Measurements from ENCODE around the gene KDM2B.

KDM2B gene

DNA sequence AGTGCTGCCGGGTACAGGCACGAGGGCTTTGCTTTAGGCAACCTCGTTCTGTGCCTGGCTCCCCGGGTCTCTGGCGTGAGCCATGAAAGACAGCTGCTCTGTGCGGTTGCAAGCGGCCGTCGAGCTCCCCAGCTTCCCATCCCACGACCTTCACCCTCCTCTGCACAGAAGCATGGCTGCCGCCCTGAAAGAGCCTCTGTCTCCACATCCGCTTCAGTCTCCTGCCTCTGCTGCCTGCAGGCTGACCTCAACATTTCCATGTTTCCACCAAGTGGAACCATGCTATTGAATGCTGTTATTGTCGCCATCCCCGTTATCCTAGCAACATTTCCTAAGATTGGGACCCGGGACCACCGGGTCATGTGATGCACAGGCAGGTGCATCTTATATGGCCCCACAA is 57.1 kb downstream of the KDM2B start:
- no peak overlapping the region for H3K27ac ChIP-seq
- no peak overlapping the region for H3K4me2 ChIP-seq (ENCODE audit: low read length)
- no peaks in the 10 kb centered on the region for H3K9me3 ChIP-seq (ENCODE audit: control insufficient read depth, low read length)
- H3K79me2 ChIP-seq = peaks cover 42% of the 10 kb centered on the region
- H3K36me3 ChIP-seq (ENCODE audit: control insufficient read depth, insufficient read depth, low read length) = no peaks in the 10 kb centered on the region
- H2AFZ ChIP-seq = no peak overlapping the region
- no peak overlapping the region for H3K4me3 ChIP-seq (ENCODE audit: low read depth, low read length)
- H3K9ac ChIP-seq = no peak overlapping the region
- no peaks in the 10 kb centered on the region for H3K4me1 ChIP-seq
- TF ChIP-seq, protein P1, sequence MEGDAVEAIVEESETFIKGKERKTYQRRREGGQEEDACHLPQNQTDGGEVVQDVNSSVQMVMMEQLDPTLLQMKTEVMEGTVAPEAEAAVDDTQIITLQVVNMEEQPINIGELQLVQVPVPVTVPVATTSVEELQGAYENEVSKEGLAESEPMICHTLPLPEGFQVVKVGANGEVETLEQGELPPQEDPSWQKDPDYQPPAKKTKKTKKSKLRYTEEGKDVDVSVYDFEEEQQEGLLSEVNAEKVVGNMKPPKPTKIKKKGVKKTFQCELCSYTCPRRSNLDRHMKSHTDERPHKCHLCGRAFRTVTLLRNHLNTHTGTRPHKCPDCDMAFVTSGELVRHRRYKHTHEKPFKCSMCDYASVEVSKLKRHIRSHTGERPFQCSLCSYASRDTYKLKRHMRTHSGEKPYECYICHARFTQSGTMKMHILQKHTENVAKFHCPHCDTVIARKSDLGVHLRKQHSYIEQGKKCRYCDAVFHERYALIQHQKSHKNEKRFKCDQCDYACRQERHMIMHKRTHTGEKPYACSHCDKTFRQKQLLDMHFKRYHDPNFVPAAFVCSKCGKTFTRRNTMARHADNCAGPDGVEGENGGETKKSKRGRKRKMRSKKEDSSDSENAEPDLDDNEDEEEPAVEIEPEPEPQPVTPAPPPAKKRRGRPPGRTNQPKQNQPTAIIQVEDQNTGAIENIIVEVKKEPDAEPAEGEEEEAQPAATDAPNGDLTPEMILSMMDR (IDR thresholded peaks at IDR 0.05) = no peak
- no peaks in the 10 kb centered on the region for H3K27me3 ChIP-seq (ENCODE audit: control insufficient read depth, insufficient read depth, low read length)

- no peak overlapping the region for H3K27ac ChIP-seq
- H3K9ac ChIP-seq = no peak overlapping the region
- TF ChIP-seq, protein P1 (IDR thresholded peaks at IDR 0.05) = no peak
- no peak overlapping the region for H3K4me2 ChIP-seq (ENCODE audit: low read length)
- no peaks in the 10 kb centered on the region for H3K36me3 ChIP-seq (ENCODE audit: control insufficient read depth, insufficient read depth, low read length)
- no peak overlapping the region for H2AFZ ChIP-seq
- H3K9me3 ChIP-seq (ENCODE audit: control insufficient read depth, low read length) = no peaks in the 10 kb centered on the region
- no peaks in the 10 kb centered on the region for H3K27me3 ChIP-seq (ENCODE audit: control insufficient read depth, insufficient read depth, low read length)
- H3K4me1 ChIP-seq = no peaks in the 10 kb centered on the region
- peaks cover 40% of the 10 kb centered on the region for H3K79me2 ChIP-seq
- no peak overlapping the region for H3K4me3 ChIP-seq (ENCODE audit: low read depth, low read length)
Measured at GRCh38 chr12:121522971-121523370, 57.9 kb downstream of the KDM2B start.

GRCh38 chr12:121520586-121521086 is 60.2 kb downstream of the KDM2B start:
- no peaks in the 10 kb centered on the region for H3K4me1 ChIP-seq
- H3K9ac ChIP-seq = no peak overlapping the region
- H3K79me2 ChIP-seq = peaks cover 35% of the 10 kb centered on the region
- no peaks in the 10 kb centered on the region for H3K36me3 ChIP-seq (ENCODE audit: control insufficient read depth, insufficient read depth, low read length)
- H2AFZ ChIP-seq = no peak overlapping the region
- no peak overlapping the region for H3K27ac ChIP-seq
- H3K27me3 ChIP-seq (ENCODE audit: control insufficient read depth, insufficient read depth, low read length) = no peaks in the 10 kb centered on the region
- no peak overlapping the region for H3K4me2 ChIP-seq (ENCODE audit: low read length)
- H3K9me3 ChIP-seq (ENCODE audit: control insufficient read depth, low read length) = no peaks in the 10 kb centered on the region
- TF ChIP-seq, protein P1 (IDR thresholded peaks at IDR 0.05) = no peak
- no peak overlapping the region for H3K4me3 ChIP-seq (ENCODE audit: low read depth, low read length)

- Histone ChIP-seq H3K9ac (no peak overlapping the region), H3K27ac (no peak overlapping the region), H3K36me3 (ENCODE audit: control insufficient read depth, insufficient read depth, low read length) (no peaks in the 10 kb centered on the region), H3K79me2 (peaks cover 30% of the 10 kb centered on the region), H3K27me3 (ENCODE audit: control insufficient read depth, insufficient read depth, low read length) (no peaks in the 10 kb centered on the region), H3K9me3 (ENCODE audit: control insufficient read depth, low read length) (no peaks in the 10 kb centered on the region), H3K4me3 (ENCODE audit: low read depth, low read length) (no peak overlapping the region), H3K4me1 (no peaks in the 10 kb centered on the region), H3K4me2 (ENCODE audit: low read length) (no peak overlapping the region), H2AFZ (no peak overlapping the region)
- TF ChIP-seq, protein P1 (IDR thresholded peaks at IDR 0.05) = no peak
Measured at GRCh38 chr12:121520119-121520518, 60.7 kb downstream of the KDM2B start.

DNA sequence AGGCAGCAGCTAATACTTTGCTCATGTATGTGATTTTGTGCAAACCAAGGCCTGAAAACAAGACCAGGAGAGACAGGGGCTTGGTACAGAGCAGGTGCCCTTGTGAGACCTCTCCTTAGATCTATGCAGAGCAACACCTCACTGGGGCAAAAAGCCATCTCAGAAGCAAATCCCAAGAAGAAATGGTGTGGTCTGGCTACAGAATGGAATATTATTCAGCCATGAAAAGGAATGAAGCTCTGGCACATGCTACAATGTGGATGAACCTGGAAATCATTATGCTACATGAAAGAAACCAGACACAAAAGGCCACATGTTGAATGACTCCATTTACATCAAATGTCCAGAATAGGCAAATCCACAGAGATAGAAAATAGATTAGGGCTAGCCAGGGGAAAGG is 61.6 kb downstream of the KDM2B start:
- H2AFZ ChIP-seq = no peak overlapping the region
- no peaks in the 10 kb centered on the region for H3K27me3 ChIP-seq (ENCODE audit: control insufficient read depth, insufficient read depth, low read length)
- no peaks in the 10 kb centered on the region for H3K9me3 ChIP-seq (ENCODE audit: control insufficient read depth, low read length)
- no peak overlapping the region for H3K4me3 ChIP-seq (ENCODE audit: low read depth, low read length)
- no peaks in the 10 kb centered on the region for H3K36me3 ChIP-seq (ENCODE audit: control insufficient read depth, insufficient read depth, low read length)
- no peak overlapping the region for H3K27ac ChIP-seq
- H3K4me2 ChIP-seq (ENCODE audit: low read length) = no peak overlapping the region
- H3K9ac ChIP-seq = no peak overlapping the region
- H3K4me1 ChIP-seq = no peaks in the 10 kb centered on the region
- TF ChIP-seq, protein P1 (IDR thresholded peaks at IDR 0.05) = no peak
- H3K79me2 ChIP-seq = peaks cover 25% of the 10 kb centered on the region
